ENCODE measurements around the gene DPEP2NB. TPM values are rescaled to one million over a fixed set of nuclear protein-coding genes. Genes with fewer than 3 reads are reported as not detected.
"Not testable (repeated sequence)": the region's sequence is repeated elsewhere in the genome, so short reads cannot be mapped to it uniquely, and the experiment has no call there.

DPEP2NB gene
- total RNA-seq, 2 donors from 2014 or later, result not detected

- intact Hi-C loops (cut with DNase I), result loop anchor here in 1 of 2 donors (5.0 kb wide), 2 partner anchors 52 to 237 kb away; no protein-coding TSS in a partner anchor
- DNase-seq, result no peak
- ATAC-seq, result no peak
These were observed 25.7 kb downstream of the DPEP2NB start for GRCh38 chr16:67990018-67990386.

DNA sequence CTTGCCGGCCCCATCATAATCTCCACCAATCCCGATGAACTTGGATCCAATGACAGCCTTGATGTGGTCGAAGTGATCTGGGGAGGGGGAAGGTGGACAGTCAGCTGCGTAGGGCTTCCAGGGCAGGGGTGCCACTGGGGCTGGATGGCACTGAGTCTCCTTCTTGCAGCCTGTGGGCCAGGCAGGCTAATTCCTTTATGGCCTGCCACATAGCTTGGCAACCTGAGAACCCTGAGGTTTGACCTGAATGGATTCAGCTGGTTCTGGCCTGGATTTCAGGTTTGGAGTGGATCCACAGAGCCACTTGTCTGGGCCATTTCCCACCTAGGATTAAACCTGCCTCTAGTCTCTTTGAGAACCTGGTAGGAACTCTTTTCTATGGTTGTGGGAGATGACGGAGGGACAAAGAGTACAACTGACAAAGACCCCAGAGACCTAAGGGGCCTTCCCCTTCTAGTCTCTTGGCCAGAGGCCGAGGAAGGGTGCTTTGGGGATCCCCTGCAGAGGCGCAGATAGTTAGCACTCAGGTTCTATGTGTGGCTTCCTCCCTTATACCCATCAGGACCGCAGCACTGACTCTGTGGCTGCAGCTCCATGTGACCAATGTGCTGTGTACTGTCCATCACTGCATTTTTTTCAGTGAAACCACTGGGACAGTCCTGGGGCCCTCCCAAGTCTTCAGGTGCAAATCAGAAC lies 26.2 kb downstream of the DPEP2NB start:
- DNase-seq (no peak), ATAC-seq (no peak)
- intact Hi-C loops (cut with DNase I), result loop anchor here in 1 of 2 donors (5.0 kb wide), 2 partner anchors 53 to 238 kb away; no protein-coding TSS in a partner anchor

DNA sequence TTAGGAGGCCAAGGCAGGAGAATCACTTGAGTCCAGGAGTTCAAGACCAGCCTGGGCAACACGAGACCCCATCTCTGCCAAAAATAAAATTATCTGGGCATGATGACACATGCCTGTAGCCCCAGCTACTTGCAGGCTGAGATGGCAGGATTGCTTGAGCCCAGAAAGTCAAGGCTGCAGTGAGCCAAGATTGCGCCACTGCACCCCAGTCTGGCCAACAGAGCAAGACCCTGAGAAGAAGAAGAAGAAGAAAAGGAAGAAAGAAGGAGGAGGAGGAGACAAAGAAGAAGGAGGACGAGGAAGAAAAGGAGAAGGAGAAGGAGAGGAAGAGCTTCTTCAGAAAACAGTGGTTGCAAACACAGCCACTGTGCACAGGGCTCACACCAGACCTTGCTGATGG lies 27.0 kb downstream of the DPEP2NB start:
- ATAC-seq (no peak), DNase-seq (no peak)
- intact Hi-C loops (cut with DNase I), result no loop called here

DNA sequence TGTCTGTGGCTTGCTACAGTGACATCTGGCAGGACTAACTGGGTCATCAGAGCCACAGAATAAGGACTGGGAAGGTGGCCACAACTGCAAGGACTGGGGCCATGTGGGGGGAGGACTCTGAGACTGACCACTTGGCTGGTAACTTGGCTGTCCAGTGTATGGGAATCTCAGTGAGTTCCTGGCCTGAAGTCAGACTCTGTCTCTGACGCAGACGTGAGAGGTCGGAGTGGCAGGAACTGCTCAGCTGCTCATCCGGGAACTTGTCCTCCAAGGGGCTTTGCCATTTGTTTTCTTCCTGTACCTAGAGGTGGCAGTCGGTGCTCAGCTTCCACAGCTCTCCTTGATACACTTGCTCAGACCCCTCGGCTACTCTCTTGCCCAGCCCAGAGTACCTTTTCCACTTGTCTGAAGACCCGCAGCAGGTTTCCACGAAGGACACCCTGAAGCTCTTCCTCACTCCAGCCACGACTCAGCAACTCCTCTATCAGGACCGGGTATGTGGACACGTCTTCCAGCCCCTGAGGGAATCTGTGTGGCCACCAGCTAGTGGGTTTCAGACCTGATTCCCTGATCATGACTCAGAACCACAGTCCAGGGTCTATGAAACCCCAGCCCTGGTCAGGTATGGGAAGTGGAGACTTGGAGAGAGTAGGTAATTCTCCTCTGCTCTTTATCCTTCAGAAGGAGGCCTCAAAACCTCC lies 28.1 kb downstream of the DPEP2NB start:
- DNase-seq, result no peak
- intact Hi-C loops (cut with DNase I), result no loop called here
- peak; percentile 52 to 86 for ATAC-seq

- intact Hi-C loops (cut with DNase I), result no loop called here
- ATAC-seq (no peak), DNase-seq (no peak)
These were observed 28.8 kb downstream of the DPEP2NB start for GRCh38 chr16:67986949-67987348.

DNA sequence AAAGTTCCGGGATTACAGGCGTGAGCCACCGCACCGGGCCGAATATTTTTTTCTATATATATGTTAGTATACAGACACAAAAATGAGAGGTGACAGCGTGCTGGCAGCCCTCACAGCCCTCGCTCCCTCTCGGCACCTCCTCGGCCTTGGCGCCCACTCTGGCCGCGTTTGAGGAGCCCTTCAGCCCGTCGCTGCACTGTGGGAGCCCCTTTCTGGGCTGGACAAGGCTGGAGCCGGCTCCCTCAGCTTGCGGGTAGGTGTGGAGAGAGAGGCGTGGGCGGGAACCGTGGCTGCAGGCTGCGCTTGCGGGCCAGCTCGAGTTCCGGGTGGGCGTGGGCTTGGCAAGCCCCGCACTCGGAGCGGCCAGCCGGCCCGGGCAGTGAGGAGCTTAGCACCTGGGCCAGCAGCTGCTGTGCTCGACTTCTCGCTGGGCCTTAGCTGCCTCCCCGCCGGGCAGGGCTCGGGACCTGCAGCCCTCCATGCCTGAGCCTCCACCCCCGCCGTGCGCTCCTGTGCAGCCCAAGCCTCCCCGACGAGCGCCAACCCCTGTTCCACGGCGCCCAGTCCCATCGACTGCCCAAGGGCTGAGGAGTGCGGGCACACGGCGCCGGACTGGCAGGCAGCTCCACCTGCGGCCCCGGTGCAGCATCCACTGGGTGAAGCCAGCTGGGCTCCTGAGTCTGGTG lies 33.6 kb downstream of the DPEP2NB start:
- no peak for ATAC-seq
- DNase-seq, result no peak
- intact Hi-C loops (cut with DNase I), result no loop called here

- ATAC-seq (no peak), DNase-seq (no peak)
- intact Hi-C loops (cut with DNase I), result no loop called here
These were observed 35.6 kb downstream of the DPEP2NB start, which contains the start of gene DPEP3 for GRCh38 chr16:67979955-67980678. Gene DPEP3 (minus strand): TSS chr16:67980499. CDS start chr16:67980380, 119 bp downstream.

- ATAC-seq (peak in 1 of 2 donors; percentile 67), DNase-seq (no peak)
- intact Hi-C loops (cut with DNase I), result no loop called here
These were observed 38.1 kb downstream of the DPEP2NB start for GRCh38 chr16:67977469-67978227.

- no peak for ATAC-seq
- intact Hi-C loops (cut with DNase I), result no loop called here
- no peak for DNase-seq
These were observed 38.7 kb downstream of the DPEP2NB start for GRCh38 chr16:67977005-67977404.

GRCh38 chr16:67976205-67976604 lies 39.5 kb downstream of the DPEP2NB start:
- intact Hi-C loops (cut with DNase I), result no loop called here
- ATAC-seq, result no peak
- no peak for DNase-seq

GRCh38 chr16:67975321-67976105 lies 40.2 kb downstream of the DPEP2NB start:
- intact Hi-C loops (cut with DNase I), result no loop called here
- DNase-seq, result no peak
- no peak for ATAC-seq

GRCh38 chr16:67972285-67972684 lies 43.4 kb downstream of the DPEP2NB start:
- DNase-seq, result not testable (repeated sequence)

DNA sequence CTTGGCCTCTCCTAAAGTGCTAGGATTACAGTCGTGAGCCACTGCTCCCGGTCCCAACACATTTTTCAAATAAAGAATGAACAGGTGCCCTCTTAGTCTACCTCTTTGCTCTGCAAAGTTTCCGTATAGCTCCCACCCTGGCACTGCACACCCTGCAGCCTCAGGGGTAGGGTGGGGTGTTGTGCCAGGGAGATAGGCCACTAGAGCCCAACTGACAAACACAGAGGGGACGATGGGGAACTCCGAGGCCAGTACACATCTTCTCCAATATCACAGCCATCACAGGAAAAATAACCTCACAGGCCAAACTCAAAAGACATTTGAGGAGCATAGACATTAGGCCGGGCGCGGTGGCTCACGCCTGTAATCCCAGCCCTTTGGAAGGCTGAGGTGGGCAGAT lies 44.6 kb downstream of the DPEP2NB start:
- intact Hi-C loops (cut with DNase I), result no loop called here
- ATAC-seq, result no peak
- DNase-seq, result no peak

More at GRCh38 chr16:67972285-67972684, 43.4 kb downstream of the DPEP2NB start:
- intact Hi-C loops (cut with DNase I); ATAC-seq: not testable (repeated sequence)

- ATAC-seq, result peak in 1 of 2 donors; percentile 0
- DNase-seq, result no peak
- intact Hi-C loops (cut with DNase I), result no loop called here
These were observed 46.3 kb downstream of the DPEP2NB start for GRCh38 chr16:67969254-67970039.

DNA sequence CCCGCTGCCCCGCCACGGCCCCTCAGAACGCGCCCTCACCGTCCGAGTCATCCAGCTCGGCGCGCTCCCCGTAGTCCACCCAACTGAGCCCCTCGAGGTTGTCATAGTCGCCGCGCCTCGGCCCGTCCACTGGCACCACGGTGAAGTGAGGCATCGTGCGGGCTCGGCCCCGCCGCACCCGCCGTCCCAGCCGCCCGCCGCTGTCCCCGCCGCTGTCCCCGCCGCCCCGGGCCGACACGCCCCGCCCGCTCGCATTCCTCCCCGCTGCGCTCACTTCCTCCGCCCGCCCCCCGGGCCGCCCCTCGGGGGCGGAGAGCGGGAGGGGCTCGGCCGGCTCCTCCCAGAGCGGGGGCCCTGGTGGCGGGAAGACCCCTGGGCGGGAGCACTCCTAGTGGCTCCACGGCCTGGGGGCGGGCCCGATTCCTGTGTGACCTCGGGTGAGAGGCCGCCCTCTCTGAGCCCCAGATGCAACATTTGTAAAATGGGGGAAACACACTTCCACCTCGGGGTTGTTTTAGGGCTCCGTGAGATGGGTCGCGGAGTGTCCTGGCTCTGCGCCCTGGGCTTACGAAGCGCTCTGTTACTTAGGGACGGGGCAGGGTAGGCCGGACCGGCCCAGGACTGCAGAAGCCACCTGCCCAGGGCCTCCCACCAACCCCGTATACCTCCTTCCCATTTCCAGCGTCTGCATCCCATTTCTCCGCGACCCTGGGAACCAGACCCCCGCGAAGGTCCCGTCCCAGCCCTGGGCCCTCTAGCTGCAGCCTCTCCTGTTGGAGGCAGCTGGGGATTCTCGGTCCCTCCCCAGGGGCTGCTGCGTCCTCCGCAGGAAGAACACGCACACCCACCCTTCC lies 47.1 kb downstream of the DPEP2NB start, which contains the start of gene SLC12A4:
SLC12A4 (minus strand) TSS at position 238 of the 854 bp plus-strand sequence; CDS start at position 154, 84 bp downstream.
- intact Hi-C loops (cut with DNase I), result no loop called here
- DNase-seq (peak; percentile 91), ATAC-seq (peak; percentile 91 to 93)

- peak; percentile 54 for ATAC-seq
- intact Hi-C loops (cut with DNase I), result no loop called here
- peak; percentile 72 for DNase-seq
These were observed 47.7 kb downstream of the DPEP2NB start for GRCh38 chr16:67967958-67968399.
